DOHH2 (cell line): Measurements from ENCODE around the gene PLK3.

ENCODE experiments used
- H3F3A ChIP-seq: fragments of 200-600 bp; sonication (generic), shearing (Covaris generic); 2 replicates; pipeline ENCODE4 v1.6.0; 2016; ENCODE audit warnings: antibody characterized with exemption, mild to moderate bottlenecking; ENCODE audit not compliant: control insufficient read depth, insufficient read depth
- H3K27ac ChIP-seq: fragments of 200-600 bp; sonication (generic); 2 replicates; pipeline ENCODE4 v1.5.1; 2014; ENCODE audit warnings: low read depth, mild to moderate bottlenecking, low read length, moderate library complexity
- H3K27me3 ChIP-seq: fragments of 200-600 bp; sonication (generic); 2 replicates; pipeline ENCODE4 v1.6.1; 2014; ENCODE audit warnings: mild to moderate bottlenecking, low read length, mixed read lengths; ENCODE audit not compliant: control insufficient read depth
- H3K36me3 ChIP-seq: fragments of 200-600 bp; sonication (generic); 2 replicates; pipeline ENCODE4 v1.6.1; 2014; ENCODE audit warnings: mild to moderate bottlenecking, low read length, moderate library complexity, mixed read lengths; ENCODE audit not compliant: control insufficient read depth
- H3K4me1 ChIP-seq: fragments of 200-600 bp; sonication (generic); 2 replicates; pipeline ENCODE4 v1.6.1; 2014; ENCODE audit warnings: mild to moderate bottlenecking, low read length, mixed read lengths; ENCODE audit not compliant: control insufficient read depth
- H3K4me2 ChIP-seq: fragments of 200-600 bp; sonication (generic); 2 replicates; pipeline ENCODE4 v1.6.0; 2014; ENCODE audit warnings: mild to moderate bottlenecking, low read length, moderate library complexity
- H3K4me3 ChIP-seq: fragments of 200-600 bp; sonication (generic); 2 replicates; pipeline ENCODE4 v1.5.1; 2014; ENCODE audit warnings: mild to moderate bottlenecking, low read length, mixed read lengths
- H3K79me2 ChIP-seq: fragments of 200-600 bp; sonication (generic); 2 replicates; pipeline ENCODE4 v1.6.1; 2014; ENCODE audit warnings: mild to moderate bottlenecking, low read length, mixed read lengths; ENCODE audit not compliant: control insufficient read depth
- H3K9me2 ChIP-seq: fragments of 200-600 bp; sonication (generic); replicated peaks from 2 replicates; pipeline ENCODE4 v1.6.1; 2014; ENCODE audit warnings: mild to moderate bottlenecking, low read length, mixed read lengths; ENCODE audit not compliant: control insufficient read depth
- H3K9me3 ChIP-seq: fragments of 200-600 bp; sonication (generic); 2 replicates; pipeline ENCODE4 v1.6.1; 2014; ENCODE audit warnings: antibody characterized with exemption, low read length, mixed read lengths; ENCODE audit not compliant: control insufficient read depth, insufficient read depth
- H4K20me1 ChIP-seq: fragments of 200-600 bp; sonication (generic); 2 replicates; pipeline ENCODE4 v1.6.0; 2014; ENCODE audit warnings: low read depth, mild to moderate bottlenecking, antibody characterized with exemption, low read length, moderate library complexity; ENCODE audit not compliant: control insufficient read depth, insufficient read depth
- CTCF ChIP-seq: fragments of 200-600 bp; sonication (generic); IDR thresholded peaks from one replicate; pipeline ENCODE4 v1.5.1; 2014; ENCODE audit warnings: antibody characterized with exemption, mild to moderate bottlenecking, low read depth, low read length; ENCODE audit not compliant: poor library complexity, severe bottlenecking
- EZH2phosphoT487 ChIP-seq: fragments of 200-600 bp; sonication (generic); IDR thresholded peaks from 2 replicates; pipeline ENCODE4 v1.6.1; 2017; ENCODE audit warnings: borderline replicate concordance, mild to moderate bottlenecking, antibody characterized with exemption, low read length, moderate library complexity, mixed read lengths

The PLK3 gene

GRCh38 chr1:44820328-44821239 lies 20.4 kb downstream of the PLK3 start:
- Histone ChIP-seq H3K9me3 (no peaks in the 10 kb centered on the region), H4K20me1 (no peaks in the 10 kb centered on the region), H3K4me1 (peaks cover 23% of the 10 kb centered on the region), H3F3A (peaks cover 13% of the 10 kb centered on the region), H3K4me3 (peak overlapping the region; percentile 76), H3K27me3 (no peaks in the 10 kb centered on the region), H3K4me2 (peak overlapping the region; percentile 92), H3K79me2 (no peaks in the 10 kb centered on the region), H3K27ac (peak overlapping the region; percentile 87), H3K9me2 (no peaks in the 10 kb centered on the region), H3K36me3 (no peaks in the 10 kb centered on the region)
- TF ChIP-seq EZH2phosphoT487 (no peak), CTCF (peak; percentile 11)

- Histone ChIP-seq H4K20me1 (no peaks in the 10 kb centered on the region), H3K36me3 (no peaks in the 10 kb centered on the region), H3F3A (peaks cover 13% of the 10 kb centered on the region), H3K27me3 (no peaks in the 10 kb centered on the region; the same call in 1 of the 2 replicates), H3K9me3 (no peaks in the 10 kb centered on the region), H3K4me2 (peak overlapping the region; percentile 92; the same call in 1 of the 2 replicates), H3K4me3 (no peak overlapping the region), H3K9me2 (no peaks in the 10 kb centered on the region), H3K4me1 (peaks cover 23% of the 10 kb centered on the region), H3K79me2 (no peaks in the 10 kb centered on the region), H3K27ac (no peak overlapping the region)
- no peak for TF ChIP-seq CTCF
- no peak for TF ChIP-seq EZH2phosphoT487
Measured at GRCh38 chr1:44821240-44821715, 21.1 kb downstream of the PLK3 start.

- H3K9me3 ChIP-seq = no peaks in the 10 kb centered on the region
- no peak overlapping the region for H3K4me2 ChIP-seq
- TF ChIP-seq EZH2phosphoT487 = no peak
- TF ChIP-seq CTCF = no peak
- H4K20me1 ChIP-seq = no peaks in the 10 kb centered on the region
- H3K36me3 ChIP-seq = no peaks in the 10 kb centered on the region
- H3K79me2 ChIP-seq = no peaks in the 10 kb centered on the region
- H3K4me1 ChIP-seq = peaks cover 23% of the 10 kb centered on the region
- H3F3A ChIP-seq = peaks cover 13% of the 10 kb centered on the region
- no peak overlapping the region for H3K4me3 ChIP-seq
- H3K27me3 ChIP-seq = no peaks in the 10 kb centered on the region; the same call in 1 of the 2 replicates
- no peak overlapping the region for H3K27ac ChIP-seq
- H3K9me2 ChIP-seq = no peaks in the 10 kb centered on the region
Measured at GRCh38 chr1:44822131-44822701, 22.0 kb downstream of the PLK3 start.
